ENCODE measurements around the gene FSD1L.

The FSD1L gene

DNA sequence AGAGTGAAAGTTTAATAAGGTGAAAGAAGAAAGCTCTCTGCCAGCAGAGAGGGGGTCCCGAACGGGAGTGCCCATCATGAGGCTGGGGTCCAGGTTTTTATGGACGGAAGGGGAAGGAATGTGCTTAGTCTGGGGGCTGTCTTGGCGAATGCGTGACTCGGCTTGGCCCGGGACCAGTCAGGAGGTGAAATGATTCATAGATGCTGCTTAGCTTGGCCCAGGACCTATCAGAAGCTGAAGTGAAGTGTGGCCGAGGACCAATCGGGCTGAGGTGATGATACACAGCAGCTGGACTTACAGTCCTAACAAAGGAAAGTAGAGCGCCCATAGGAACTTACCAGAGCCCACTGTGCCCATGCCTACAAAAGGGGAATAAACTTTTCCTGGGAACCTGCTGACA is 106.2 kb downstream of the FSD1L start:
- TF ChIP-seq, protein P1, sequence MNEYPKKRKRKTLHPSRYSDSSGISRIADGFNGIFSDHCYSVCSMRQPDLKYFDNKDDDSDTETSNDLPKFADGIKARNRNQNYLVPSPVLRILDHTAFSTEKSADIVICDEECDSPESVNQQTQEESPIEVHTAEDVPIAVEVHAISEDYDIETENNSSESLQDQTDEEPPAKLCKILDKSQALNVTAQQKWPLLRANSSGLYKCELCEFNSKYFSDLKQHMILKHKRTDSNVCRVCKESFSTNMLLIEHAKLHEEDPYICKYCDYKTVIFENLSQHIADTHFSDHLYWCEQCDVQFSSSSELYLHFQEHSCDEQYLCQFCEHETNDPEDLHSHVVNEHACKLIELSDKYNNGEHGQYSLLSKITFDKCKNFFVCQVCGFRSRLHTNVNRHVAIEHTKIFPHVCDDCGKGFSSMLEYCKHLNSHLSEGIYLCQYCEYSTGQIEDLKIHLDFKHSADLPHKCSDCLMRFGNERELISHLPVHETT (tag by site-specific recombination; IDR thresholded peaks at IDR 0.05), result no peak
- TF ChIP-seq ZNF354C (tag by site-specific recombination; IDR thresholded peaks at IDR 0.05; ENCODE audit: borderline replicate concordance, low read depth), result no peak
- TF ChIP-seq ZNF585B (tag by site-specific recombination; IDR thresholded peaks at IDR 0.05), result no peak
- TF ChIP-seq ZNF48 (tag by site-specific recombination; IDR thresholded peaks at IDR 0.05), result no peak
- no peak for TF ChIP-seq ZNF791 (tag by site-specific recombination; IDR thresholded peaks at IDR 0.05)
- TF ChIP-seq ZNF274 (IDR thresholded peaks at IDR 0.05; ENCODE audit: low read length), result no peak
- TF ChIP-seq ZNF274 (tag by site-specific recombination; IDR thresholded peaks at IDR 0.05; ENCODE audit: borderline replicate concordance), result no peak
- TF ChIP-seq PBX3 (CRISPR knock-in tag; IDR thresholded peaks at IDR 0.05), result no peak
- no peak for TF ChIP-seq ZNF514 (tag by site-specific recombination; IDR thresholded peaks at IDR 0.05)
- TF ChIP-seq ZNF610 (tag by site-specific recombination; IDR thresholded peaks at IDR 0.05; ENCODE audit: borderline replicate concordance), result no peak
- TF ChIP-seq YY1 (tag by site-specific recombination; IDR thresholded peaks at IDR 0.05), result no peak
- TF ChIP-seq KLF16 (tag by site-specific recombination; IDR thresholded peaks at IDR 0.05), result no peak
- no peak overlapping the region for H3K4me3 ChIP-seq (ENCODE audit: low read depth, low read length)
- H3K9me3 ChIP-seq (ENCODE audit: control insufficient read depth, insufficient read depth, low read depth, low read length), result no peaks in the 10 kb centered on the region
- POLR2A ChIA-PET, result no interaction called here
- CTCF ChIA-PET, result interaction anchor here (0.6 kb wide), 1 partner anchor 44 kb away, joined by 5 read pairs; no protein-coding TSS in a partner anchor
- no peak overlapping the region for H3K27ac ChIP-seq (ENCODE audit: extremely low read depth, low read depth, low read length)
- H3K4me1 ChIP-seq (ENCODE audit: control insufficient read depth, insufficient read depth, low read length), result no peaks in the 10 kb centered on the region
- H3K36me3 ChIP-seq (ENCODE audit: control insufficient read depth in 2 of 2, insufficient read depth in 1 of 2, low read length in 2 of 2), result no peaks in the 10 kb centered on the region

DNA sequence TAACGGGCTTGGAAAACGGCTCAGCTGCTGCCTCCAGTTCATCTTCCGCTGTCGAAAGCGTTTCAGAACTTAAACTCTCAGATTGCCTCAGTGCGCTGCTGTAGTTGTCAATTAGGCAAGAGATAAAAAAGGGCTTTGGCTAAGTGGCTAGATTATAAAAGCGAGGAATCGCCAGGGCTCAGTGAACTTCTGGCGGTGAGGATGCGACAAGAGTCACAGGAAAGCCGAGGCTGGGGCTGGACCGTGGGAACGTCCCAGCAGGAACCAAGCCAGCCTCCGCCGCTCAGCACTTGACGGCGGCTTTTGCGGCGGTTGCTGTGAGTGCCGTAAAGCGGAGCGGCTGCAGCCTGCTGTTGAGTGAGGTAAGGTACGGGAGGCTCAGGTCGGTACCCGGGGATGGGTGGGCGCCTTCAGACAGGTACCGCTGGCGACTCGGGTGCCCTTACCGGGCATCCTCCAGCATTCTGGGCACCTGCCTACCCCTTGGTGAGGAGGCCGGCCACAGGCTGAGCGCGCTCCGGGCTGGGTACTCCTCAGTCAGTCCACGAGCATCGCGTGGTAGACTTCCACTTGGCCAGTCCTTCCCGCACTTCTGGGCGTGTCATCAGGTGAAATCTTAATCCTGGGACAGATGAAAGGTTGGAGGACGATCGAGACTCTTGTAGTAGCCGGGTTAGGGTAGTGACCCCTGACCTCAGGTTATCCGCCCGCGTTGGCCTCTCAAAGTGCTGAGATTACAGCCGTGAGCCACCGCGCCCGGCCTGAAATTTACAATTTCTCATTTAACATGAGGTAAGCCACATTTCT is 110.2 kb downstream of the FSD1L start, which contains the start of gene FKTN:
Gene FKTN (plus strand): TSS at position 328 of the 807 bp plus-strand sequence. CDS start 16,902 bp downstream, outside the sequence.
- POLR2A ChIA-PET, result interaction anchor here (0.6 to 0.7 kb wide), 2 partner anchors 497 to 1308 kb away, joined by 3 read pairs; no protein-coding TSS in a partner anchor
- TF ChIP-seq ZNF677 (tag by site-specific recombination; IDR thresholded peaks at IDR 0.05) (no peak), ZNF202 (tag by site-specific recombination; IDR thresholded peaks at IDR 0.05; ENCODE audit: borderline replicate concordance) (no peak), ZFP69B (tag by site-specific recombination; IDR thresholded peaks at IDR 0.05) (no peak), ZNF133 (tag by site-specific recombination; IDR thresholded peaks at IDR 0.05) (no peak), ZBTB1 (tag by site-specific recombination; IDR thresholded peaks at IDR 0.05) (no peak), SCRT1 (tag by site-specific recombination; IDR thresholded peaks at IDR 0.05; ENCODE audit: borderline replicate concordance) (no peak), ZBTB7A (tag by site-specific recombination; IDR thresholded peaks at IDR 0.05; ENCODE audit: low read depth) (no peak), ZIC2 (tag by site-specific recombination; IDR thresholded peaks at IDR 0.05) (peak; percentile 45; the same call in 1 of the 2 replicates), ZNF529 (tag by site-specific recombination; IDR thresholded peaks at IDR 0.05; ENCODE audit: insufficient replicate concordance) (no peak), ZNF174 (tag by site-specific recombination; IDR thresholded peaks at IDR 0.05) (no peak), ZXDB (tag by site-specific recombination; IDR thresholded peaks at IDR 0.05) (0 out of 2 replicates have a peak, but pooled peaks have one; percentile 39), ZNF132 (tag by site-specific recombination; IDR thresholded peaks at IDR 0.05; ENCODE audit: borderline replicate concordance) (no peak), ZNF24 (tag by site-specific recombination; IDR thresholded peaks at IDR 0.05) (no peak), ZNF658 (tag by site-specific recombination; IDR thresholded peaks at IDR 0.05) (no peak), ZNF16 (tag by site-specific recombination; IDR thresholded peaks at IDR 0.05; ENCODE audit: low read depth) (no peak), IKZF3 (tag by site-specific recombination; IDR thresholded peaks at IDR 0.05) (no peak), SCRT2 (tag by site-specific recombination; IDR thresholded peaks at IDR 0.05) (no peak), YY1 (tag by site-specific recombination; IDR thresholded peaks at IDR 0.05) (no peak), ZNF266 (tag by site-specific recombination; IDR thresholded peaks at IDR 0.05; ENCODE audit: low read depth) (no peak)
- TF ChIP-seq, protein P2, sequence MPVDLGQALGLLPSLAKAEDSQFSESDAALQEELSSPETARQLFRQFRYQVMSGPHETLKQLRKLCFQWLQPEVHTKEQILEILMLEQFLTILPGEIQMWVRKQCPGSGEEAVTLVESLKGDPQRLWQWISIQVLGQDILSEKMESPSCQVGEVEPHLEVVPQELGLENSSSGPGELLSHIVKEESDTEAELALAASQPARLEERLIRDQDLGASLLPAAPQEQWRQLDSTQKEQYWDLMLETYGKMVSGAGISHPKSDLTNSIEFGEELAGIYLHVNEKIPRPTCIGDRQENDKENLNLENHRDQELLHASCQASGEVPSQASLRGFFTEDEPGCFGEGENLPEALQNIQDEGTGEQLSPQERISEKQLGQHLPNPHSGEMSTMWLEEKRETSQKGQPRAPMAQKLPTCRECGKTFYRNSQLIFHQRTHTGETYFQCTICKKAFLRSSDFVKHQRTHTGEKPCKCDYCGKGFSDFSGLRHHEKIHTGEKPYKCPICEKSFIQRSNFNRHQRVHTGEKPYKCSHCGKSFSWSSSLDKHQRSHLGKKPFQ (tag by site-specific recombination; IDR thresholded peaks at IDR 0.05), result no peak

More for the DNA sequence above, 110.2 kb downstream of the FSD1L start, which contains the start of gene FKTN:
- CTCF ChIA-PET, result no interaction called here
- Histone ChIP-seq H3K4me3 (ENCODE audit: low read depth, low read length) (peak within 1 kb of the TSS; percentile 94), H3K4me1 (ENCODE audit: control insufficient read depth, insufficient read depth, low read length) (no peaks in the 10 kb centered on the region), H3K9me3 (ENCODE audit: control insufficient read depth, insufficient read depth, low read depth, low read length) (no peaks in the 10 kb centered on the region), H3K36me3 (ENCODE audit: control insufficient read depth in 2 of 2, insufficient read depth in 1 of 2, low read length in 2 of 2) (peaks cover 0 to 3% of the 10 kb centered on the region in 2 experiments; a peak in 1 of 3 replicates), H3K27ac (ENCODE audit: extremely low read depth, low read depth, low read length) (no peak within 1 kb of the TSS; the same call in 1 of the 2 replicates)
